GM21529 (cell line): ENCODE results near the gene STRA8.

Experiments
- ATAC-seq: cut with Tn5 transposase; IDR thresholded peaks from one replicate; pipeline ENCODE4 v1.9.1; 2021; ENCODE audit not compliant: unreplicated experiment

STRA8 gene

GRCh38 chr7:135300913-135301765 lies 67.5 kb downstream of the STRA8 start:
- no peak for ATAC-seq
